GM19238 (cell line): ENCODE results near the gene FLNC.

ENCODE experiments used
- DNase-seq: peaks from one replicate; pipeline ENCODE4 v3.0.0; 2011; ENCODE audit warnings: low spot score; ENCODE audit not compliant: insufficient read length

FLNC gene

DNA sequence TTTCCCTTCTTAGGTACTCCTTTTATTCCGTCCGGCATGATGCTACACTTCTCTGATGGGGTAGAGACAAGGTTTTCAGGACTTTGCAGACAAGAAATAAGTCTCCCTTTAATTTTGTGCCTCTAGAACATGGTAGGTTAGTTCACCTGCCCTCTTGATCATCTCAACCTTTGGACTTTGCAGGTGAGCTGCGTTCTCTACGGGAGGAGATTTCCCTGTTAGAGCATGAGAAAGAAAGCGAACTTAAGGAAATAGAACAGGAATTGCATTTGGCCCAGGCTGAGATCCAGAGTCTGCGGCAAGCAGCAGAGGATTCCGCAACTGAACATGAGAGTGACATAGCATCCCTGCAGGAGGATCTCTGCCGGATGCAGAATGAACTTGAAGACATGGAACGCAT, 29.2 kb upstream of the FLNC start:
- no peak for DNase-seq

DNA sequence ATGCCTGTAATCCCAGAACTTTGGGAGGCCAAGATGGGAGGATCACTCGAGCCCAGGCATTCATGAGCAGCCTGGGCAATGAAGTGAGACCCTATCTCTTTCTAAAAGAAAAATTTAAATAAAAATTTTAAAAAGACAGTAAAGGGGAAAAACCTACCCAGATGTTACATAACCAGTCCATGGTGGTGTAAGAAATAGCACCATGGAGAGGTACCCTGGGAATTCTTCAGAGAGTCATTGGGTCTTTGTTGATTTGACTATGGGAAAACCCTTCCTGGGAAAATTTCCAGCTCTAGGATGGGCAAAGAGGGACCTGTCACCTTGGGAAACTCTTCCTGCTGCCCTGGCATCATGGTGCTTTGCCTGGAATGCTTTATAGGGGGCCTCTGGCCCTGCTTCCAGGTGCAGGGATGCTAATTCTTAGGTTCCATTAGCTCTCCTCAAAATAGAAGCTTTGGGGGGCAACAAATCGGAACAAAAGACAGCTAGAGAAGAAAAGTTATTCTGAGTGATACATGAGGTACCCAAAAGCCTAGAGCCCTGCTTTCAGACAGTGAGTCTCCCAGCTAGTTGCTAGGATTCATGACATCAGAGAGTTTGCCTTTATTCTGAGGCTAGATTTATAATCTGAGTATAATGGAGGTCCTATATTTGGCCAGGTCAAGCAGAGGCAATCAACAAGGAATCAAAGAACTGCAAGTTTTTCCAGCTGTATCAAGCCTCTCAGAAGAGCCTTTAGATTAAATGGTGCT, 28.4 kb upstream of the FLNC start:
- no peak for DNase-seq

DNA sequence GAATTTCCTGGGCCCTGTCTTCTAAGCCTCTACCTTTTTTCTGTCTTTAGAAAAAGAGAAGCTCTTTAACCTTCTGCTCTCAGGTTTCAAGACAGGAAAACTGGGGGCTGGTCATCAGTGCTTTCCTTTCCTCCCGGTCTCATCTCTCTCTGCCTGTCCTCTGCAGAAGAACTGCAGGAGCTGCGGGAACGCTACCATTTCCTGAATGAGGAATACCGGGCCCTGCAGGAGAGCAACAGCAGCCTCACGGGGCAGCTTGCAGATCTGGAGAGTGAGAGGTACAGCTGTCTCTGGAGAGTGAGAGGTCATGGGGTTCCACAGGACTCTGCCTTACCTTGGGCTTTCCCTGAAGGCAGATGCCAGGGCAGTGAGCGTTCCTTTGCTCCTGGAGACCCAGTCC, 25.7 kb upstream of the FLNC start:
- DNase-seq = no peak

DNA sequence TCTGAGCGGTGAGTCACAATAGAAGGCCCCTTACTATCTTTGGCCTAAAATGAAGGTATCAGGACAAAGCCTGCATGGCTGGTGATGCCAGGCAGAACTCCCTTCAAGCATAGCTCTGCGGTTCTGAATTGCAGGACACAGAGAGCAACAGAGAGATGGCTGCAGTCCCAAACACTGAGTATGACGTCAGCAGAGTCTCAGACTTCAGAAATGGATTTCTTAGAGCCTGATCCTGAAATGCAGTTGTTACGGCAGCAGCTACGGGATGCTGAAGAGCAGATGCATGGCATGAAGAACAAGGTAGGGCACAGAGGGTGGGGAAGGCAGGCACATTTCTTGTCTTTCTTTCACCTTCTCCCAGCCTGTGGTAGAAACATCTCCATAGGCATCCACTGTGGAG, 25.0 kb upstream of the FLNC start:
- DNase-seq = no peak

DNA sequence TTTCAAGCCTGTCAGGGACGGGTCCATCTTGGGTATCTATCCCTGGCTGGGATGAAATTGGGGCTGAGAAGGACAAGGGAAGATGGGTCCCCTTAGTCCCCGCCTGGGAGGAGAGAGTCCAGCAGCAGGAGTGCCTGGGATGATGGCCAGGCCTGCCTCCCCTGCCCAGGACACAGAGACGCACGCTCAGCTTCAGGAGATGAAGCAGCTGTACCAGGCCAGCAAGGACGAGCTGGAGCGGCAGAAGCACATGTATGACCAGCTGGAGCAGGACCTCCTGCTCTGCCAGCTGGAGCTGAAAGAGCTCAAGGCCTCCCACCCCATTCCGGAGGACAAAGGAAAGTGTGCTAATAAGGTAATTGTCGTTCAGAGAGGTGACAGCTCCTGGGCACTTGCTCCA, 23.0 kb upstream of the FLNC start:
- no peak for DNase-seq

DNA sequence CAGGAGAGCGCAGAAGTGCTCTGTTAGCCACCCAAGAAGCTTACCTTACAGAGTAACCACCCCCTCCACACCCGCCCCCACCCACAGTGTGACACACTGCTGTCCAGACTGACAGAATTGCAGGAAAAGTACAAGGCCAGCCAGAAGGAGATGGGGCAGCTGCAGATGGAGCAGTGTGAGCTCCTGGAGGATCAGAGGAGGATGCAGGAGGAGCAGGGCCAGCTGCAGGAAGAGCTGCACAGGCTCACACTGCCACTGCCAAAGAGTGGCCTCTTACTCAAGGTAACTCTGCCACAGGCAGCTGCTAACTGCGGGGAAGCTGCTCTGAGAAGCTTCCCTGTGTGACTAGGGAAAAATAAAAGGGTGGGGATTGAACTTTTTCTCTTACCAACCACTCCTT, 20.8 kb upstream of the FLNC start:
- no peak for DNase-seq

DNA sequence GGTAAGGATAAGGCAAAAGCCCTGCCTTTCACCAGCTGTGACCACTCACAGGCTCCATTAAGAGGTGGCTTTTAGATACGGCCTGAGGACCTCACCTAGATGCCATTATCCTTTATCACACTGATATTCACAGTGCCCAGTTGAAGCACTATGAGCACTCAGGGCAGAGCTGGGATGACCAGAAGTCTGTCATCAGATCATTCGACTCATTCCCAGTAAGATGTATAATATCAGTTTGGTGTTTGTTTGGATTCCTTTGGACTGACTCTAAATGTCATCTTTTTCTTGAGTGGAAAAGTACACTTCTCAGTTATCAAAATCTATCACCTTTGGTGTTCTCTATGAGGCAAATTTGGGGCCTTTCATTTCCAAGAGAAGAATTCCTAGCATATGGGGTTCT, 19.7 kb upstream of the FLNC start:
- DNase-seq = no peak

DNA sequence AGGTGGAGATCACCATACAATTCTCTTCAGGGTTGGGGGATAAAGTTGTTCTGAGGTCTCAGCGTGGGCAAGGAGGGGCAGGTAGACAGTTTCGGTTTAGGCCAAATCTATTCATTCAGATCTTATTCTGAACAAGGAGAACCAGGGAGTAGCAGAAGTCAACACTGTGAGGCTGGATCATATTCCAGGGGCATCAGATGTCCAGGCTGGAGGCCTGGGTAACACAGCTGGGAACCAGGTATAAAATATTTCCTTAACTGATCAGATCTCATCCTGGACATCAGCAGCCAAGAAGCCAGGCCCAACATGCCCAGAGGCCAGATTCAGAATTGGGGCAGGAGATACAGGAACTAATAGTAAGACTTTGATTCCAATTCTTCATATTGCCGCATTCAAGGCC, 19.2 kb upstream of the FLNC start:
- no peak for DNase-seq

DNA sequence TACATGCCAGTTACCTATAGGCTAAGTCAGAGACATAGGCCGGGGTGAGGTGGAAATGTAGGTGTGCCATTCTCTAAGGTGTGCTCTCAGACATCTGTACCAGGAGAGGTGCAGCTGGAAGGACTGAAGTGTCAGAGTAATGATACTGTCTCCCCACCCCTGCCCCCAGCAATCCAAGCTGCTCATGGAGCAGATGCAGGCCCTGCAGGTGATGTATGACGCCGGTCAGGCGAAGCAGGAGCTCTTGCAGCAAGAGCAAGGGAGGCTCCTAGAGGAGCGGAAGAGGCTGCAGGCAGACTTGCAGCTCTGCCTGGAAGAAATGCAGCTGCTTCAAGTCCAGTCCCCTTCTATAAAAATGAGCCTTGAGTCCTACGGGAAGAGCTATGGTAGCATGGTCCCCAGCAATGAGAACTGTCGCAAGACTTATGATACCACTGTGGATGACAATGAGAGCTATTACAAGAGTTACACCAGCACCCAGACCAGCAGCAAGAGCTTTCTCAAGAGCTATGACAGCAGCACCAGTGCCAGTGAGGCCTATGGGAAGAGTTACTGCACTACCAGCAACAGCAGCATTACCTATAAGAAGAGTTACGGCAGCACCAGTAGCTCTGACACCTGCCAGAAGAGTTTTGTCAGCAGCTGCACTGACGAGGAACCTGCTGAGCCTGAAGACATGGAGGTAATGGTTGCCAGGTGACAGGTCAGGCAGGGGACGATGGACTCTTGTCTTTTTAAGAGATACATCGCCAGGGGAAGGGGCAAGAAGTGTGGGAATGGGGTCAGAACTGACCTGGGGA, 18.4 kb upstream of the FLNC start:
- no peak for DNase-seq

DNA sequence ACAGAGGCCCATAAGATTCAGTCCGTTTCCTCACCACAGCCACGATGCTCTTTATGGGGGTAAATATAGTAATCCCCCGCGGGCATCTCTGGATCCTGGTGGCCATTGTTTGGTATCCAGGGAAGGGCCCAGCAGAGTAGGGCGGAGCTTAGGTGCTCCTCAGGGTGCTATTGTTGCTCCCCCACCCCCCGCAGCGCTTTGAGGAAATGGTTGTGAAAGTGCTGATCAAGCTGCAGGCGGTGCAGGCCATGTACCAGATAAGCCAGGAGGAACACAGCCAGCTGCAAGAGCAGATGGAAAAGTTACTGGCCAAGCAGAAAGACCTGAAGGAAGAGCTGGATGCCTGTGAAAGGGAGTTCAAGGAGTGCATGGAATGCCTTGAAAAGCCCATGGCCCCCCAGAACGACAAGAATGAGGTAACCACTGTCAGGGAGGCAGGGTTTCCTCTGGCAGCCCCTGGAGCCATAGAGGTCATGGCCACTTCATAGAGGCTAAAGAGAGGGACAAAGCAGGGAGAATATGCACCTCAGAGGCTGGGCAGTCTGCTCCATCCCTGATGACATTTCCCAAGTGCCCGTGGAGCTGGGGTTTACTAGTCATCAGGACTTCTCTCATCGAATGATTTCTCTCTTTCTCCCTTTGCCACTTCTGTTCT, 17.6 kb upstream of the FLNC start:
- DNase-seq = no peak

DNA sequence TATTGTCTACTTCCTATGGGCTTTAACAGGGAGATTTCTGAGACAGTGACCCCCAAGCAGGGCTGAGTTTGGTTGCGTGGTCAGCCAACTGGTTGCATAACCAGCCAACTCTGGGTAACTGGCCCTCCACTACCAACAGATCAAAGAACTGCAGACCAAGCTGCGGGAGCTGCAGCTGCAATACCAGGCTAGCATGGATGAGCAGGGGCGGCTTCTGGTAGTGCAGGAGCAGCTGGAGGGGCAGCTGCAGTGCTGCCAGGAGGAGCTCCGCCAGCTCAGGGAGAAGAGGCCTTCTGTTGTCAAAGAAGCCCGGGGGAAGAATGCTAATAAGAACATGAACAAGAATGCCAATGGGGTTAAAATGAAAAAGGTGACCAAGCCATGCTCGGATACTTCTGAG, 15.7 kb upstream of the FLNC start:
- no peak for DNase-seq

DNA sequence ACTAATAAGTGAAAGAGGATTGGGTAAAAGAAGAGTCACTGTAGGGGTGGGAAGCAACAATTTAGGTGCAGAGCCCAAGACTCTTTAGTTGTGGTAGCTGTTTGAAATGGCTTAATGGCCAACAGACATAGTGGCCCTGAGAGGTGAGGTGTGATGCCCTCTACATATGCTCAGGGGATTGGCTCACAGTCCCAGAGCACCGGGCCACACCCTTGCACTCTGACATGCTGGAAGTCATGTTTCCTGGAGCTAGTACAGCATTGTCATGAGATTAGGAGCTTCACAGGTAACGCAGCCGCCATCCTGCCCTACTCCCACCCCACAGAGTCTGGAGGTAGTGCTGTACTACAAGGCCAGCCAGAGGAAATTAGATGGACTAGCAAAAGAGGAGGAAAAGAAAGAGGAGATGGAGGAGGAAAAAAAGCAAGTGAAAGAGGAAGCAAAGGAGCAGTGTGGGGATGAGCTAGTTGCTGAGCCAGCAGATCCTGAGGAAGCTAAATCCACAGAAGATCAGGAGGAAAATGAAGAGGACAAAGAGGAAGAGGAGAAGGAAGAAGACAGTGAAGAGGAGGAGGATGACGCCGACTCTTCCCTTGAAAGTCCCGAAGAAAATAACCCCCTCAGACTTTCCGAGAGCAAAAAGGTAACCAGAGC, 14.8 kb upstream of the FLNC start:
- no peak for DNase-seq

DNA sequence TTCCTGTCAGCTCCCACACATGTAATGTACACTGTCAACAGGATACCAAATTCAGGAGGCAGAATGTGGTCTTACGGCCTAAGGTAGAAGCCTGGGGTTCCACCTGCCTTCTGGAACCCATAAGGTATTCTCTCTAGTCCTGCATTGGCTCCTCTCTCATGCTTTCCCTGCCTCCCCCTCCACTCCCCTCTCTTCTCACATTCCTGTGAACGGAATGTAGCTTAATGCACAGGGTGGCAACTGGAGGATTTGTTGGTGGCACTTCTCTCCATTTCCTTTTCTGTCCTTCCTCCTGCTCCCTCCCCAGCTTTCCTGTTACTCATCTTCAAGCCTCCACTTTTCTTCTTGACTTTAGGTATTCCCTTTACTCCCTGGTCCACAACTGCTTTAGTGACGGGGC, 11.5 kb upstream of the FLNC start:
- no peak for DNase-seq

DNA sequence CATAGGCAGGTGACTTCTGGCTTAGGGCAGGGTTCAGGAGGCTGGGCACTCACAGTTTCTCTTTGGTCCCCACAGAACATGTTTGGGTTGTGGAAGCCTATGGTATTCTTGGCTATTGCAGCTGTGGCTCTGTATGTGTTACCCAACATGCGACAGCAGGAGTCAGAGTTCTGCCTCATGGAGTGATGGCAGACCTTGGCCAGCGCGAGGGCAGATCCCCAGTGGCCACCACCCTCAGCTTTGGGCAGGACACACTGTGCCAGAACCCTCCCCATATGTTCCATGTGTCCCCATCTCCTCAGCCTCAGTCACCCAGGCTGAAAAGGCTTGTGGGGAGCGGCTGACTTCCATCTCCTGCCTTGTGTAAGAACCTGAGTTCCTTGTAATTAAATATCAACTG, 8.5 kb upstream of the FLNC start:
- DNase-seq = no peak

DNA sequence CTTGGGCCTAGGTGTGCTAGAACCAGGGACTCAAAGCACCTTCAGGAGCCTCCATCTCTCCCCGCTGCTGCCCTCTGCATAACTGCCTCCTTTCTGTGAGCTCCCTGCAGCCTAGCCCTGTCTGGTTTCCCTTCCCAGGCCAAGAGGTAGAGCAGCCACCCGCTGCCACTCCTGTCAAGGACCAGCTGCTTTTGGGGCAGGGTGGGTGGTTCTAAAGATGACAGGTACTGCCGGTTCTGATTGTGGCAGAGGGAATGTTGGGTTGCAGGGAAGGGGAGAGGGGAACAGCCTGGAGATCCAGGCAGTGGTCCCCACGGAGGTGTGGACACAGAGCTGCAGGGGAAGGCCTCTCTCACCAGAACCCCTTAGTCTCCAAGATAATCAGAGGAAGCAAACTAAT, 3.7 kb upstream of the FLNC start:
- no peak for DNase-seq

DNA sequence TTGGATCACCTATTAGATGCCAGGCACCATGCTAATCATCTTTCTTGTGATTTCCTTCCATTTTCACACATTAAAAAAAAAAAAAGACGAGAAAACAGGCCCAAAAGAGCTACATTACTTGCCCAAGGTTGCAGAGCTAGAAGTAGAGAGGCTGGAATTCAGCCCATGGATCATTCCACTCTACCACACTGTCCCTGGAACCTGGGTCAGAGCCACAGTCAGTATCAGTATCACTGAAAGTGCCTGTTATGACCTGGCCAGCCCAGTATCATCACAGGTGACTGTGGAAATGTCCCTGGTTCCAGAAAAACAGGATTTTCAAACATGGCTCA, 3.3 kb upstream of the FLNC start:
- no peak for DNase-seq

DNA sequence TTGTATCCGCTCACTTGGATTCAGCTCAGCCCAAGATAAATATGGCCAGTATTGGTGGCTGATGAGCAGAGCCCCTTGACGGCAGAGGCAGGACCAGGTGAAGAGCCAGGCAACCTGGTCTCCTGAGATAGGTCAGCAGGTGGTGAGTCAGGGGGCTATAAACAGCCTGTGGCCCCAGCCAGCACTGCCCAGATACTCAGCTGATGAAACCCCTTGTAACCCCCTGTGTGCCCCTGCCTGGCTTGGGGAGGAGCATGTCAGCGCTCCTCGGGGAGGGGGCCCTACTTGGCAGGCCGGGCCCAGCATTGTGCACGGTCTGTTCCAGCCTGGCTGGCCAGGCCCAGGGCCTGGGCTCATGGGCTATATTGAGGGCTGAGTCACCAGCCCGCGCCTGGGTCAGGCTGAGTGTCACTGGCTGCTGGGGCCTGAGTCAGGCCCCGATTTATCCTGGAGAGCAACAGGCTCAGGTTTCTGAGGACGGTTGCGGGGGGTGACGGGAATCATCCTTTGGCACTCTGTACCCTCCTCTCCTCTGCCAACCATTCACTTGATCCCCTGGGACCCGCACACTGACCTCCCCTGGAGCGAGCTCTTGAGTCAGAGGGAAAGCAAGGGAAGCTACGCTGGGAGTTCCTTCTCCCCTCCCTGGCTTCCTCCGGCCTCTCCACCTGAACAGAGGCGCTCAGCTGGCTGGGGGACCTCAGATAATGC, 2.8 kb upstream of the FLNC start:
- no peak for DNase-seq

DNA sequence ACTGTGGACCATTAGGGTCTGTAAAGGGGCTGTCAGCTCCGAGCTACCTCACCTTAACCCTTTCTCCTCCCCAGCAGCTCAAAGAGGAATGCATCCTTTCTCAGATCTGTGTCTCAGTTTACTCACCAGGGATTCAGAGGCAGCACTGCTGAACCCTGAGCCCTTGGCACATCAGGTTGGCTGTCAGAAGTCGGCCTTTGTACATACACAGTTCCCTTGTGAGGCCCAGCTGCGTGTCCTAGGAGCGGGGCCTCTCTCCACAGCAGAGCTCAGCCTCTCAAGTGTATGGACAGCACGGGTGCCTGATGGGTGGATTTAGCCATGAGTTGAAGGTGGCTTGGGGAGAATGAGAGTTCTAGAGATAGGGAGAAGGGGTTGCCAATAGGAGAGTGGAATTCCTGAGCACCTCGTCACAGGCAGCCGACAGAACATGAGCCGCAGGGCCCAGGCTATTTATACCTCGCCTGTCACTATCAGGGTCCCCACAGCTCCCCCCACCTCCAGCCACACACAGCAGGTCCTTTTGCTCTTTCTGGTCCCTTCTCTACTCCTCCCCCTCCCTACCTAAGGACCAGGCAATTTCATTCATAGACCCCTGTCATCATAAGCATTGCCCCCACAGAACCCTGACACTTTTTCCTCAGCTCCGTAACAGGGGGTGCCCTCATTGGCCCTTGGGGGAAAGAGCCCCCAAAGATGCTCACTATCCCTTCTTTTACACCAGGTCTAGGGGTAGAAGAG, 2.1 kb upstream of the FLNC start:
- no peak for DNase-seq

DNA sequence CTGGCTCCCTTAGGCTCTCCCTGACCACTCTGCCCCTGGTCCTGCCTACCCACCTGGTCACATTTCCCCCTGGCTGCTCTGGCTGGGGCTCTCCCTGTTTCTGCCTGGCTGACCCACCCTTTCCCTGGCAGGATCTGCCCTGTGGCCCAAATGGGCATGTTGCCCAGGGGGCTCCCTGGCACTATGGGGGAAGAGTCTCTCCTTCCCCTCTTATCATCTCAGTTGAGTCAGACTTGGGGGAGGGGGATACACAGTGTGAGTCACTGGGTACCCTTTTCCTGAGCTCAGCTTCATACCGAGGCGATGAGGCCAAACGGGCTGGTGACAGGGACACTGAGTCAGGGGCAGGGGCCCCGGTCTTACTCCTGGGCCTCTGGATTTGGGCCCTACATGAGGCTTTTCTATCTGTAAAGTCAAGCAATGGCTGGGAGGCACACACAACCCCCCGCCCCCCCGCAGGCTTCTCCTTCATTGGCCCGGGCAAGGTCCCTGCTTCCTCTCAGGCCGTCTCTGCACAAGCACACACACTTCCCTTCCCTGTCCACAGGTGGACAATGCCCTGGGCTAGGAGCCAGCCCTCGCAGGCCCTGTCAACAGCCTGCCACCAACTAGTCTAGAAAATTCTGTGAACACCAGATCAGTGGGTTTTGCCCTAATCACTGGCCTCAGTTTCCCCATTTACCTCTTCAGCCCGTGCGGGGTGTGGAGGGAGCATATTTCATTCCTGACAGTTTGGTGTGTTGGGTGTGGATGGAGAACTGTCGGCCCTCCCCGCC, 627 bp upstream of the FLNC start:
- no peak for DNase-seq
